PC-9 (cell line): ENCODE measurements around the gene BRSK1. TPM values are rescaled to one million over a fixed set of nuclear protein-coding genes. Genes with fewer than 3 reads are reported as not detected.

ENCODE experiments used
- BruUV-seq: library from RNA; stranded (reverse); fragments of 400-500 nt; replicated peaks from 2 replicates; lab custom pipeline; 2021; lab: Mats Ljungman, UMichigan
- CTCF ChIA-PET: fragments of 300-600 bp; sonication (Branson Sonifier 250); formaldehyde crosslinking; loops from one replicate; lab custom pipeline; 2022; ENCODE audit warnings: antibody characterized with exemption; lab: Charles Lee
- POLR2A ChIA-PET: fragments of 300-600 bp; sonication (Branson Sonifier 250); formaldehyde crosslinking; loops from one replicate; lab custom pipeline; 2022; ENCODE audit warnings: antibody characterized with exemption; ENCODE audit not compliant: unreplicated experiment; lab: Charles Lee
- DNase-seq, 2 experiments: peaks; one replicate each; pipeline versions ENCODE4 v3.0.0 to v3.0.0-alpha.2; 2015 to 2022; ENCODE audit warnings: mixed read lengths in 1 of 2
- H2AFZ ChIP-seq: fragments of 200-600 bp; sonication (generic); 2 replicates; pipeline ENCODE4 v1.8.1; 2017; ENCODE audit warnings: antibody characterized with exemption
- H3F3A ChIP-seq: fragments of 200-600 bp; sonication (generic); 2 replicates; pipeline ENCODE4 v1.8.1; 2017; ENCODE audit warnings: antibody characterized with exemption, mild to moderate bottlenecking, low read depth; ENCODE audit not compliant: insufficient read depth
- H3K27ac ChIP-seq: fragments of 200-600 bp; sonication (generic); 2 replicates; pipeline ENCODE4 v1.6.1; 2016; ENCODE audit warnings: mixed run types
- H3K27me3 ChIP-seq: fragments of 200-600 bp; sonication (generic); 2 replicates; pipeline ENCODE4 v1.6.1; 2016; ENCODE audit warnings: low read depth, mixed run types; ENCODE audit not compliant: insufficient read depth
- H3K36me3 ChIP-seq: fragments of 200-600 bp; sonication (generic); 2 replicates; pipeline ENCODE4 v1.6.1; 2016; ENCODE audit warnings: low read depth, mixed run types
- H3K4me1 ChIP-seq: fragments of 200-600 bp; sonication (generic); replicated peaks from 2 replicates; pipeline ENCODE4 v1.6.1; 2016; ENCODE audit warnings: mixed run types; ENCODE audit not compliant: insufficient read depth
- H3K4me2 ChIP-seq: fragments of 200-600 bp; sonication (generic); 2 replicates; pipeline ENCODE4 v1.6.1; 2017; ENCODE audit warnings: mixed run types
- H3K4me3 ChIP-seq: fragments of 200-600 bp; sonication (generic); 2 replicates; pipeline ENCODE4 v1.6.1; 2016; ENCODE audit warnings: mixed run types
- H3K79me2 ChIP-seq: fragments of 200-600 bp; sonication (generic); 2 replicates; pipeline ENCODE4 v1.6.1; 2017; ENCODE audit warnings: low read depth, mixed run types
- H3K9me2 ChIP-seq: fragments of 200-600 bp; sonication (generic); 2 replicates; pipeline ENCODE4 v1.8.1; 2017; ENCODE audit warnings: mild to moderate bottlenecking; ENCODE audit not compliant: insufficient read depth
- H3K9me3 ChIP-seq: fragments of 200-600 bp; sonication (generic); 2 replicates; pipeline ENCODE4 v1.8.1; 2016; ENCODE audit warnings: low read depth; ENCODE audit not compliant: insufficient read depth
- H4K20me1 ChIP-seq: fragments of 200-600 bp; sonication (generic); 2 replicates; pipeline ENCODE4 v1.8.1; 2017; ENCODE audit not compliant: insufficient read depth
- CTCF ChIP-seq: fragments of 200-600 bp; sonication (generic); conservative IDR thresholded peaks from 2 replicates; pipeline ENCODE4 v1.6.1; 2017; ENCODE audit warnings: mixed run types, antibody characterized with exemption, mild to moderate bottlenecking, moderate library complexity
- EZH2 ChIP-seq: fragments of 200-600 bp; sonication (generic); IDR thresholded peaks from 2 replicates; pipeline ENCODE4 v1.8.0; 2017; ENCODE audit warnings: antibody characterized with exemption, low read depth
- intact Hi-C: fragments of 100-400 bp; cut with micrococcal nuclease; formaldehyde crosslinking; loops from one replicate; pipeline ENCODE4 v1.10.0; 2022; ENCODE audit not compliant: unreplicated experiment
- total RNA-seq: library from RNA; stranded (reverse); gene quantifications from 2 replicates; pipeline ENCODE4 v1.2.3, GENCODE V29; 2021

The BRSK1 gene
- total RNA-seq, 1 experiment from 2014 or later, result 6.5 TPM

GRCh38 chr19:55333870-55334269, 50.1 kb downstream of the BRSK1 start:
- ChIA-PET CTCF (no interaction called here), POLR2A (interaction anchor here (0.5 to 0.7 kb wide), 3 partner anchors 12 to 386 kb away, joined by 3 to 14 read pairs (median 5); partner anchors contain the start of gene NLRP7)
- Histone ChIP-seq H3K4me3 (no peak overlapping the region), H3K27me3 (no peaks in the 10 kb centered on the region), H3K4me1 (peaks cover 17% of the 10 kb centered on the region), H3K79me2 (no peaks in the 10 kb centered on the region), H2AFZ (no peak overlapping the region), H3K4me2 (no peak overlapping the region), H3K9me3 (no peaks in the 10 kb centered on the region), H3K9me2 (no peaks in the 10 kb centered on the region), H4K20me1 (no peaks in the 10 kb centered on the region), H3F3A (peaks cover 30% of the 10 kb centered on the region; the same call in 1 of the 2 replicates), H3K27ac (no peak overlapping the region), H3K36me3 (no peaks in the 10 kb centered on the region)
- intact Hi-C loops, result no loop called here
- TF ChIP-seq EZH2 (no peak), CTCF (no peak)
- DNase-seq, result no peak
- no TSS peak for BruUV-seq

GRCh38 chr19:55336101-55336500, 52.3 kb downstream of the BRSK1 start:
- intact Hi-C loops, result no loop called here
- H4K20me1 ChIP-seq, result no peaks in the 10 kb centered on the region
- no peak overlapping the region for H3K27ac ChIP-seq
- peaks cover 32% of the 10 kb centered on the region; the same call in 1 of the 2 replicates for H3F3A ChIP-seq
- CTCF ChIA-PET, result interaction anchor here (0.6 kb wide), 1 partner anchor 90 kb away, joined by 6 read pairs; no protein-coding TSS in a partner anchor
- POLR2A ChIA-PET, result no interaction called here
- BruUV-seq, result no TSS peak
- no peak overlapping the region for H3K4me2 ChIP-seq
- H3K9me3 ChIP-seq, result no peaks in the 10 kb centered on the region
- H2AFZ ChIP-seq, result no peak overlapping the region
- H3K79me2 ChIP-seq, result peaks cover 11% of the 10 kb centered on the region
- peaks cover 8% of the 10 kb centered on the region for H3K4me1 ChIP-seq
- no peaks in the 10 kb centered on the region for H3K36me3 ChIP-seq
- peak in 1 of 2 experiments; percentile 32 for DNase-seq
- no peaks in the 10 kb centered on the region for H3K9me2 ChIP-seq
- H3K4me3 ChIP-seq, result no peak overlapping the region
- TF ChIP-seq CTCF (no peak), EZH2 (no peak)
- no peaks in the 10 kb centered on the region for H3K27me3 ChIP-seq

GRCh38 chr19:55339105-55339888, 55.5 kb downstream of the BRSK1 start, which contains the start of gene KMT5C:
Gene KMT5C (plus strand): TSS chr19:55339876. CDS start chr19:55341937, 2,061 bp downstream.
- H3K4me2 ChIP-seq, result peak within 1 kb of the TSS; percentile 99
- intact Hi-C loops, result loop anchor here (1.0 to 2.0 kb wide), 8 partner anchors 13 to 876 kb away; partner anchors contain the start of genes DNAAF3, LENG9, PPP1R12C and RPL28
- H3K4me3 ChIP-seq, result peak within 1 kb of the TSS; percentile 86
- no peaks in the 10 kb centered on the region for H3K27me3 ChIP-seq
- no TSS peak for BruUV-seq
- ChIA-PET POLR2A (interaction anchor here (0.5 to 1.8 kb wide), 20 partner anchors 12 to 1472 kb away, joined by 3 to 58 read pairs (median 4); partner anchors contain the start of genes HSPBP1, MYADM, TMEM238 and UBE2S), CTCF (interaction anchor here (0.6 to 2.4 kb wide), 9 partner anchors 11 to 352 kb away, joined by 3 to 12 read pairs (median 3); partner anchors contain the start of genes HSPBP1 and TMEM238)
- peak within 1 kb of the TSS; percentile 97 for H3K27ac ChIP-seq
- H4K20me1 ChIP-seq, result peaks cover 11% of the 10 kb centered on the region
- H3F3A ChIP-seq, result peaks cover 19% of the 10 kb centered on the region; the same call in 1 of the 2 replicates
- peaks cover 22% of the 10 kb centered on the region for H3K79me2 ChIP-seq
- TF ChIP-seq EZH2 (no peak), CTCF (no peak)
- peak; percentile 100 for DNase-seq
- 0 out of 2 replicates have a peak, but pooled peaks cover 5% of the 10 kb centered on the region for H3K36me3 ChIP-seq
- H2AFZ ChIP-seq, result peak within 1 kb of the TSS; percentile 77
- H3K9me3 ChIP-seq, result no peaks in the 10 kb centered on the region
- H3K9me2 ChIP-seq, result no peaks in the 10 kb centered on the region
- peaks cover 14% of the 10 kb centered on the region for H3K4me1 ChIP-seq
